ENCODE results near the gene TMEM43.
A peak's percentile ranks its signal among the peaks of the same experiment; 100 is the strongest.

The TMEM43 gene

GRCh38 chr3:14128724-14129123 is 3.9 kb downstream of the TMEM43 start:
- H3K4me1 Mint-ChIP-seq: peaks cover 38% of the 10 kb centered on the region
- no peaks in the 10 kb centered on the region for H3K9me3 Mint-ChIP-seq
- H3K27ac Mint-ChIP-seq: no peak overlapping the region
- peaks cover 51% of the 10 kb centered on the region for H3K36me3 Mint-ChIP-seq
- no peak for ATAC-seq
- H3K27me3 Mint-ChIP-seq: no peaks in the 10 kb centered on the region
- H3K4me3 Mint-ChIP-seq: no peak overlapping the region

GRCh38 chr3:14129296-14129695 is 4.4 kb downstream of the TMEM43 start:
- Mint-ChIP-seq H3K9me3 (no peaks in the 10 kb centered on the region), H3K4me1 (peaks cover 36% of the 10 kb centered on the region), H3K27me3 (no peaks in the 10 kb centered on the region), H3K4me3 (no peak overlapping the region), H3K36me3 (peaks cover 56% of the 10 kb centered on the region), H3K27ac (no peak overlapping the region)
- no peak for ATAC-seq

DNA sequence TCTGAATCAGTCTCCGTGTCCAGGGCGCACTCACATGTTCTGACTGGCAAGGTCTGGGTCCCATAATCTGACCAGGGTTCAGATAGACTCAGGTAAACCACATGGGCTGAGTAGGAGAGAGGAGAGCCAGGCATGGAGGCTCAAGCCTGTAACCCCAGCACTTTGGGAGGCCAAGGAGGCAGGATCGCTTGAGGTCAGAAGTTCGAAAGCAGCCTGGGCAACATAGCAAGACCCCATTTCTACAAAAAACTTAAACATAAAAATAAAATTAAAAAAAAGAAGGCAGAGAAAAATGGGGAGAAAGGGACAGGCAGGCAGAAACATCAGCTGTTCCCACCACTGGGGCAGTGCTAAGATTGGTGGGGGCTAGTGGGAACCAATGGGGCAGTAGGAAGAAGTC is 5.4 kb downstream of the TMEM43 start:
- H3K4me3 Mint-ChIP-seq: no peak overlapping the region
- no peak for ATAC-seq
- no peaks in the 10 kb centered on the region for H3K9me3 Mint-ChIP-seq
- H3K27ac Mint-ChIP-seq: peak overlapping the region; percentile 24
- H3K27me3 Mint-ChIP-seq: no peaks in the 10 kb centered on the region
- peaks cover 66% of the 10 kb centered on the region for H3K36me3 Mint-ChIP-seq
- H3K4me1 Mint-ChIP-seq: peaks cover 36% of the 10 kb centered on the region

- peaks cover 71% of the 10 kb centered on the region for H3K36me3 Mint-ChIP-seq
- ATAC-seq: no peak
- no peaks in the 10 kb centered on the region for H3K9me3 Mint-ChIP-seq
- H3K4me1 Mint-ChIP-seq: peaks cover 33% of the 10 kb centered on the region
- no peaks in the 10 kb centered on the region for H3K27me3 Mint-ChIP-seq
- H3K4me3 Mint-ChIP-seq: no peak overlapping the region
- H3K27ac Mint-ChIP-seq: no peak overlapping the region
Observed at GRCh38 chr3:14130707-14131106, 5.9 kb downstream of the TMEM43 start.

DNA sequence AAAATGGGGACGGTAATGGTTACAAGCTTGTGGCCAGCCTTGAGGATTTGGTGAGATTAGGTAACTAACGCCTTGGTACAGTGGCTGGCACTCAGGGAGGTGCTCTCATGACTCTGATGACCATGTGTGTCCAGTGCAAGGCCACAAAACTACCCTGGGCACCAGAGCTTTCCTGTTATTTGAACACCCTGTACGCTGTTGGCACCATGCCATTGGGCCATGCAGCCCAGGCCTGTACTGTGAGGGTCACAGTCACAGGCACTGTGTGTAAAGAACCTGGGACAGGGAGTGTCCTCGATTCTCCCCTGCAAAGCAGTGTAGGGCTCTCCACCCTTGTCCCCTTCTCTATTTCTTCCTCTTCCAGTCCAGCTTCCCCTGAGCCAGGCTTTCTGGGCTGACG is 6.3 kb downstream of the TMEM43 start:
- Mint-ChIP-seq H3K27ac (no peak overlapping the region), H3K9me3 (no peaks in the 10 kb centered on the region), H3K4me1 (peaks cover 29% of the 10 kb centered on the region), H3K36me3 (peaks cover 75% of the 10 kb centered on the region), H3K4me3 (no peak overlapping the region), H3K27me3 (no peaks in the 10 kb centered on the region)
- no peak for ATAC-seq

- ATAC-seq: no peak
- Mint-ChIP-seq H3K36me3 (peaks cover 76% of the 10 kb centered on the region), H3K4me3 (no peak overlapping the region), H3K27ac (no peak overlapping the region), H3K27me3 (no peaks in the 10 kb centered on the region), H3K4me1 (peaks cover 19% of the 10 kb centered on the region), H3K9me3 (no peaks in the 10 kb centered on the region)
Observed at GRCh38 chr3:14132120-14132519, 7.3 kb downstream of the TMEM43 start.

GRCh38 chr3:14132689-14133088 is 7.8 kb downstream of the TMEM43 start:
- peaks cover 13% of the 10 kb centered on the region for H3K4me1 Mint-ChIP-seq
- no peak overlapping the region for H3K4me3 Mint-ChIP-seq
- ATAC-seq: no peak
- no peak overlapping the region for H3K27ac Mint-ChIP-seq
- H3K36me3 Mint-ChIP-seq: peaks cover 76% of the 10 kb centered on the region
- no peaks in the 10 kb centered on the region for H3K9me3 Mint-ChIP-seq
- H3K27me3 Mint-ChIP-seq: no peaks in the 10 kb centered on the region

- no peak overlapping the region for H3K4me3 Mint-ChIP-seq
- H3K27ac Mint-ChIP-seq: no peak overlapping the region
- peaks cover 79% of the 10 kb centered on the region for H3K36me3 Mint-ChIP-seq
- H3K4me1 Mint-ChIP-seq: peaks cover 7% of the 10 kb centered on the region
- ATAC-seq: no peak
- no peaks in the 10 kb centered on the region for H3K9me3 Mint-ChIP-seq
- no peaks in the 10 kb centered on the region for H3K27me3 Mint-ChIP-seq
Observed at GRCh38 chr3:14133188-14133800, 8.4 kb downstream of the TMEM43 start.

GRCh38 chr3:14133876-14134275 is 9.0 kb downstream of the TMEM43 start:
- H3K36me3 Mint-ChIP-seq: peaks cover 77% of the 10 kb centered on the region
- no peak overlapping the region for H3K4me3 Mint-ChIP-seq
- peaks cover 1% of the 10 kb centered on the region for H3K4me1 Mint-ChIP-seq
- ATAC-seq: no peak
- no peaks in the 10 kb centered on the region for H3K27me3 Mint-ChIP-seq
- no peaks in the 10 kb centered on the region for H3K9me3 Mint-ChIP-seq
- H3K27ac Mint-ChIP-seq: no peak overlapping the region

DNA sequence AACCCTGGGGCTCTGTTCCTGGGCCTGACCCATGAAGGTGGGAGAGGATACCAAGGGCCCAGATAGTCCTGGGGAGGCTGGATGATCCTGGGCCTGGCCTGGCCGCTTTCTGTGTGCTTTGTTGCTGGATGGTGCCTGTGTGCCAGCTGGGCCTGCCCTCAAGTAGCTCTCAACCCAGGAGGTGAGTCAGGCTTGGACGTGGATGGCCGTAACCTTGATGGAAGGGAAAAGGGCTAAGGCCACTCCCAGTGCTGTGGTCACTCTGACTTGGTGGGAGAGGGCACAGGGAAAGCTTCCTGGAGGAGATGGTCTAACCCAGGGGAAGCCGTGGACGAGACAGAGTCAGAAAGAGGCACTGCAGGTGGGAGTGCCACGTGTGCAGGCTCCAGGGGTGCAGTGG is 9.4 kb downstream of the TMEM43 start:
- H3K27me3 Mint-ChIP-seq: no peaks in the 10 kb centered on the region
- no peaks in the 10 kb centered on the region for H3K4me1 Mint-ChIP-seq
- no peak overlapping the region for H3K4me3 Mint-ChIP-seq
- no peaks in the 10 kb centered on the region for H3K9me3 Mint-ChIP-seq
- H3K36me3 Mint-ChIP-seq: peaks cover 74% of the 10 kb centered on the region
- no peak overlapping the region for H3K27ac Mint-ChIP-seq
- ATAC-seq: no peak

GRCh38 chr3:14135581-14135980 is 10.7 kb downstream of the TMEM43 start:
- Mint-ChIP-seq H3K4me3 (no peak overlapping the region), H3K4me1 (no peaks in the 10 kb centered on the region), H3K27ac (no peak overlapping the region), H3K27me3 (no peaks in the 10 kb centered on the region), H3K36me3 (peaks cover 69% of the 10 kb centered on the region), H3K9me3 (no peaks in the 10 kb centered on the region)
- ATAC-seq: no peak

- no peaks in the 10 kb centered on the region for H3K27me3 Mint-ChIP-seq
- no peaks in the 10 kb centered on the region for H3K9me3 Mint-ChIP-seq
- no peak for ATAC-seq
- no peaks in the 10 kb centered on the region for H3K4me1 Mint-ChIP-seq
- H3K4me3 Mint-ChIP-seq: no peak overlapping the region
- no peak overlapping the region for H3K27ac Mint-ChIP-seq
- peaks cover 65% of the 10 kb centered on the region for H3K36me3 Mint-ChIP-seq
Observed at GRCh38 chr3:14137004-14137403, 12.2 kb downstream of the TMEM43 start.

DNA sequence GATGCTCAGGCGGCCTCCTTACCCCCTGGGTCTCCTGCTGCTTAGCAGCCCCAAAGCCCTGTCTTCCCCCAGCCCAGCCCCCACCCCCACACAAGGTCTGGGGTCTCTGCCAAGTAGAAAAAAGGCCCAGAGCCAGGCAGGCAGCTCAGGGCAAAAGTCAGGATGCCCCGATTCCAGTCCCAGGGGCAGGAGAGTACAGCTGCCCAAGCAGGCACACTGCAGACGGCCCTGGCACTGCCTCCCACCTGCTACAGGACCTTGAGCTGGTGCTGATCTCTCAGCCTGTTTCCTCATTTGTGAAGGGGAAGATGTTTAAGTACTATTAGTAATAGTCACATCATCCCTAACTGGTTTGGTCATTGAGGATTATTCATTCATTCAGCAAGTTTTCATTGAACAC is 12.6 kb downstream of the TMEM43 start:
- H3K9me3 Mint-ChIP-seq: no peaks in the 10 kb centered on the region
- no peaks in the 10 kb centered on the region for H3K27me3 Mint-ChIP-seq
- no peak for ATAC-seq
- H3K36me3 Mint-ChIP-seq: peaks cover 62% of the 10 kb centered on the region
- H3K4me3 Mint-ChIP-seq: no peak overlapping the region
- no peaks in the 10 kb centered on the region for H3K4me1 Mint-ChIP-seq
- H3K27ac Mint-ChIP-seq: no peak overlapping the region

- H3K36me3 Mint-ChIP-seq: peaks cover 54% of the 10 kb centered on the region
- H3K27ac Mint-ChIP-seq: no peak overlapping the region
- no peak overlapping the region for H3K4me3 Mint-ChIP-seq
Observed at GRCh38 chr3:14138109-14138877, 13.4 kb downstream of the TMEM43 start.

DNA sequence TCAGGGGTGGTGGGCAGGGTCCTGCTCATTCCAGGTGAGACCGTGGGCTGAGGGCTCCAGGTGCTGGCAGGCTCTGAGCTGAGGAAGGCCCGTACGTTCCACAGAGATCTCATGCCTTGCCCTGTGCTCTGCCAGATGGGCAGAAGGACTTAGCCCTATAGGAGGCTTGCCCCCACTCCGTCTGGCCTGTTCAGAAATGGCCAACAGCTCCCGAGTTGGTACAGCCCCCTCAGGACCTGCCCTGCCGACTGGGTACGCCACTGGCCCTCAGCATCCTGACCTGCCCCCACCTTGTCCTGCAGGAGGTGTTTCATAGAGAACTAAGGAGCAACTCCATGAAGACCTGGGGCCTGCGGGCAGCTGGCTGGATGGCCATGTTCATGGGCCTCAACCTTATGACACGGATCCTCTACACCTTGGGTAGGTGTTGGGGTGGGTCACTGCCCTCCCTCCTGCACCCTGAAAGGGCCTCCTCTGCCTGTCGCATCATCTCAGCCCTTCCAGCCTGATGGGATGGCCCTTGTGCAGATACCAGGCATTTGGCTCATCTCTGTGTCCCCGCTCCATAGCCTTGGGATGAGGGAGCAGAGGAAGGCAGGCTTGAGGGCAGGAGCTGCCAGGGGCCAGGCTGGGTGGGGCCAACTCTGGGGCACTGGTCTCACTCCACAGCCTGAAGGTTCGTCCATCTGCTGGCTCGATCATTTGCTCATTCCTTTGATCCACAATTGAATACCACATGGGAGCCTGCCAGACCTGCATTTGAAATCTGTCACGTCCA is 14.2 kb downstream of the TMEM43 start:
- no peak overlapping the region for H3K27ac Mint-ChIP-seq
- peaks cover 46% of the 10 kb centered on the region for H3K36me3 Mint-ChIP-seq
- peaks cover 3% of the 10 kb centered on the region for H3K4me1 Mint-ChIP-seq
- H3K27me3 Mint-ChIP-seq: no peaks in the 10 kb centered on the region
- ATAC-seq: no peak
- H3K9me3 Mint-ChIP-seq: no peaks in the 10 kb centered on the region
- H3K4me3 Mint-ChIP-seq: no peak overlapping the region

More at GRCh38 chr3:14138109-14138877, 13.4 kb downstream of the TMEM43 start:
- H3K4me1 Mint-ChIP-seq: no peaks in the 10 kb centered on the region
- no peaks in the 10 kb centered on the region for H3K27me3 Mint-ChIP-seq
- ATAC-seq: peak; percentile 14
- H3K9me3 Mint-ChIP-seq: no peaks in the 10 kb centered on the region

Data from stimulated activated memory B cell treated with anti-CD40 and anti-IgM and Interleukin-4, amounts not matched to agents 10 μg/mL and 1 μg/mL and 100 μg/mL, for 72 hours (primary cell).